ENCODE results near the gene APOBEC3B.
"Not testable (repeated sequence)": the region's sequence is repeated elsewhere in the genome, so short reads cannot be mapped to it uniquely, and the experiment has no call there.

DNA sequence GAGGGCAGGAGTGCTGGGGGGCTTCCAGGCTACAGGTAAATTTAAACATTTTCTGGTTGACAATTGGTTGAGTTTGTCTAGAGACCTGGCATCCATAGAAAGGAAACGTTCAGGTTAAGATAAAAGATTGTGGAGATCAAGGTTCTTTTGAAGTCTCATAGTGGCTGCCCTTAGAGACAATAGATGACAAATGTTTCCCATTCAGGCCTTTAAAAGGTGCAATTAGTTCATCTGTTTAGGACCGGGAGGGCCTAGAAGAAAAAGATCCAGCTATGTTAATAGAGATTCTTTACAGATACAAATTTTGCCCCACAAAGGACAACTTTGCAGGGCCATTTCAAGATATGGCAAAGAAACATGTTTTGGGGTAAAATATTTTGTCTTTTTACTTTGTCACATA is 54.9 kb downstream of the APOBEC3B start:
- TF ChIP-seq, protein P1, sequence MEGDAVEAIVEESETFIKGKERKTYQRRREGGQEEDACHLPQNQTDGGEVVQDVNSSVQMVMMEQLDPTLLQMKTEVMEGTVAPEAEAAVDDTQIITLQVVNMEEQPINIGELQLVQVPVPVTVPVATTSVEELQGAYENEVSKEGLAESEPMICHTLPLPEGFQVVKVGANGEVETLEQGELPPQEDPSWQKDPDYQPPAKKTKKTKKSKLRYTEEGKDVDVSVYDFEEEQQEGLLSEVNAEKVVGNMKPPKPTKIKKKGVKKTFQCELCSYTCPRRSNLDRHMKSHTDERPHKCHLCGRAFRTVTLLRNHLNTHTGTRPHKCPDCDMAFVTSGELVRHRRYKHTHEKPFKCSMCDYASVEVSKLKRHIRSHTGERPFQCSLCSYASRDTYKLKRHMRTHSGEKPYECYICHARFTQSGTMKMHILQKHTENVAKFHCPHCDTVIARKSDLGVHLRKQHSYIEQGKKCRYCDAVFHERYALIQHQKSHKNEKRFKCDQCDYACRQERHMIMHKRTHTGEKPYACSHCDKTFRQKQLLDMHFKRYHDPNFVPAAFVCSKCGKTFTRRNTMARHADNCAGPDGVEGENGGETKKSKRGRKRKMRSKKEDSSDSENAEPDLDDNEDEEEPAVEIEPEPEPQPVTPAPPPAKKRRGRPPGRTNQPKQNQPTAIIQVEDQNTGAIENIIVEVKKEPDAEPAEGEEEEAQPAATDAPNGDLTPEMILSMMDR (IDR thresholded peaks at IDR 0.05; ENCODE audit: poor library complexity, severe bottlenecking) = not testable (repeated sequence)
- TF ChIP-seq, protein P2, sequence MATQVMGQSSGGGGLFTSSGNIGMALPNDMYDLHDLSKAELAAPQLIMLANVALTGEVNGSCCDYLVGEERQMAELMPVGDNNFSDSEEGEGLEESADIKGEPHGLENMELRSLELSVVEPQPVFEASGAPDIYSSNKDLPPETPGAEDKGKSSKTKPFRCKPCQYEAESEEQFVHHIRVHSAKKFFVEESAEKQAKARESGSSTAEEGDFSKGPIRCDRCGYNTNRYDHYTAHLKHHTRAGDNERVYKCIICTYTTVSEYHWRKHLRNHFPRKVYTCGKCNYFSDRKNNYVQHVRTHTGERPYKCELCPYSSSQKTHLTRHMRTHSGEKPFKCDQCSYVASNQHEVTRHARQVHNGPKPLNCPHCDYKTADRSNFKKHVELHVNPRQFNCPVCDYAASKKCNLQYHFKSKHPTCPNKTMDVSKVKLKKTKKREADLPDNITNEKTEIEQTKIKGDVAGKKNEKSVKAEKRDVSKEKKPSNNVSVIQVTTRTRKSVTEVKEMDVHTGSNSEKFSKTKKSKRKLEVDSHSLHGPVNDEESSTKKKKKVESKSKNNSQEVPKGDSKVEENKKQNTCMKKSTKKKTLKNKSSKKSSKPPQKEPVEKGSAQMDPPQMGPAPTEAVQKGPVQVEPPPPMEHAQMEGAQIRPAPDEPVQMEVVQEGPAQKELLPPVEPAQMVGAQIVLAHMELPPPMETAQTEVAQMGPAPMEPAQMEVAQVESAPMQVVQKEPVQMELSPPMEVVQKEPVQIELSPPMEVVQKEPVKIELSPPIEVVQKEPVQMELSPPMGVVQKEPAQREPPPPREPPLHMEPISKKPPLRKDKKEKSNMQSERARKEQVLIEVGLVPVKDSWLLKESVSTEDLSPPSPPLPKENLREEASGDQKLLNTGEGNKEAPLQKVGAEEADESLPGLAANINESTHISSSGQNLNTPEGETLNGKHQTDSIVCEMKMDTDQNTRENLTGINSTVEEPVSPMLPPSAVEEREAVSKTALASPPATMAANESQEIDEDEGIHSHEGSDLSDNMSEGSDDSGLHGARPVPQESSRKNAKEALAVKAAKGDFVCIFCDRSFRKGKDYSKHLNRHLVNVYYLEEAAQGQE (IDR thresholded peaks at IDR 0.05; ENCODE audit: borderline replicate concordance) = not testable (repeated sequence)
- TF ChIP-seq SMC3 (conservative IDR thresholded peaks at IDR 0.05; ENCODE audit: poor library complexity); POLR2AphosphoS5 (IDR thresholded peaks at IDR 0.05); EZH2 (IDR thresholded peaks at IDR 0.05; ENCODE audit: borderline replicate concordance, insufficient read depth, low read length, poor library complexity, severe bottlenecking): not testable (repeated sequence)

Data from neural cell (in vitro differentiated cells).